Measurements from ENCODE around the gene BMP7.

BMP7 gene

DNA sequence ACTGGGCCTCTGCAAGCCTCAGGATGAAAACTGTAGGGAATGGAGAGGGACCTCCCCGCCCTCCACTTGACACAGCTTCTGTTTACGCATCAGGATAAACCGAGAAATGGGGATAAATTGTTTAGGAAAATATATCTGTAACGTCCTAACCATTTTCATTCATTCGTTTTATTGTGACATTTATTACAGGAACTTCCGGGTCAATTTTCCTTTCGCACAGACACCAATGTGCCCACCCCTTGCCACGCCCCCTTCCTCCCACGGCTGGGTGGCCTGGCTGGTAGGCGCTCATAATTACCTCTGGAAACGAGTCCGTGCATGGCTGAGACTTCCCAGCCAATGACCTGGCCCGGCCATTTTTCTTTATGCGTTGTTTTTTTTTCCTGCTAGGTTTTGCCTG is 96.1 kb downstream of the BMP7 start:
- TF ChIP-seq, protein P1, sequence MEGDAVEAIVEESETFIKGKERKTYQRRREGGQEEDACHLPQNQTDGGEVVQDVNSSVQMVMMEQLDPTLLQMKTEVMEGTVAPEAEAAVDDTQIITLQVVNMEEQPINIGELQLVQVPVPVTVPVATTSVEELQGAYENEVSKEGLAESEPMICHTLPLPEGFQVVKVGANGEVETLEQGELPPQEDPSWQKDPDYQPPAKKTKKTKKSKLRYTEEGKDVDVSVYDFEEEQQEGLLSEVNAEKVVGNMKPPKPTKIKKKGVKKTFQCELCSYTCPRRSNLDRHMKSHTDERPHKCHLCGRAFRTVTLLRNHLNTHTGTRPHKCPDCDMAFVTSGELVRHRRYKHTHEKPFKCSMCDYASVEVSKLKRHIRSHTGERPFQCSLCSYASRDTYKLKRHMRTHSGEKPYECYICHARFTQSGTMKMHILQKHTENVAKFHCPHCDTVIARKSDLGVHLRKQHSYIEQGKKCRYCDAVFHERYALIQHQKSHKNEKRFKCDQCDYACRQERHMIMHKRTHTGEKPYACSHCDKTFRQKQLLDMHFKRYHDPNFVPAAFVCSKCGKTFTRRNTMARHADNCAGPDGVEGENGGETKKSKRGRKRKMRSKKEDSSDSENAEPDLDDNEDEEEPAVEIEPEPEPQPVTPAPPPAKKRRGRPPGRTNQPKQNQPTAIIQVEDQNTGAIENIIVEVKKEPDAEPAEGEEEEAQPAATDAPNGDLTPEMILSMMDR (IDR thresholded peaks at IDR 0.05; ENCODE audit: extremely low read depth, missing control alignments) = no peak
- no peak for DNase-seq (ENCODE audit: low spot score)

DNA sequence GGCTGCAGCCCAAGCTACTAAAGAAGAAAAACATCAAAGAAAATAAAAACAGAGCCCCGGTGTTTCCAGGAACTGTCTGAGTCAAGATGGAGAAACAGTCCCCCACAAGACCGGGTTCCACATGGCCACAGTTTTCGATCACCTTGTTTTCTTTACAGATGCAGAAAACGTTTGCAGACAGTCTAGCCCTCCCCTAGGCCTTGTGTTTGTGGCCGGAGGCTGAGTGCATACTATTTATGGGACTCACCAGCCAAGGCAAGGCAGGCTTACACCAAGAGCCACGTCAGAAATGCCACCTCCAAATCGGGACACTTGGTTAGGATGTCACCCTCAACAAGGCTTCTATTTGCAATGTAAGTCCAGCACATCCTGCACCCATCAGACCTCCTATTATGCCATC is 97.3 kb downstream of the BMP7 start:
- TF ChIP-seq, protein P1 (IDR thresholded peaks at IDR 0.05; ENCODE audit: extremely low read depth, missing control alignments) = no peak
- DNase-seq (ENCODE audit: low spot score) = no peak

DNA sequence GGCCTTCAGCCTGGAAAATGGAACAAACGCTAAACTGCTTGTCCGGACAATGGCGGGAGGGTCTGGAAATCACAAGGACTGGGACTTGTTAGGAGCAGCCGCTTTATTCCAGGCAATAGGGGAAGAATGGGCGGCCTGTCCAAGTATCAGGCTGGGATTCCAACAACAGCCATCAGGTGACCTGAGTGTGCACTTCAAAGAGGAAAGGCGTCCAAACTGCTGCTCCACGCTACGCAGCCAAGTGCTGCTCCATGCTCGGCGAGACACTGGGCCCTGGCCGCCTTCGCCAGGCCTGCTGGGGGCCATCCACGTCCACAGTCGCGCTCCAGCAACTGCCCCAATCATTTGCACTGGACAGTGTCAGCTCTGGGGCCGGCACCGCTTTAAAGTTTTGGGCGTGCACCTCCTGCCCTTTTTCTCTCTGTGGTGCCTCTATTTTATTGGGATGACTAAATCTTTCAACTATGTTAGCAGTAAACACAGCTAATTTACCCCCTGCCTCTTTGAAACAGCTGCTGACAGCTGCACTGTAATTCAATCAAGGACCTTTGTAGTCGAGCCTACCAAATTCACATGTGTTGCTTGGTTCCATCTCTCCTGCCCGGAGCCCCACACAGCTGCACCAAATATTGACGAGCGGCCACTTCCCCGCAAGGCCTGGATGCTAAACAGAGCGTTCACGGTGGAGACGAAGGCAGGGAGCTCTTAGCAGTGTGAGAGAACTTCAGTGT is 98.3 kb downstream of the BMP7 start:
- no peak for DNase-seq (ENCODE audit: low spot score)
- TF ChIP-seq, protein P1 (IDR thresholded peaks at IDR 0.05; ENCODE audit: extremely low read depth, missing control alignments) = no peak

DNA sequence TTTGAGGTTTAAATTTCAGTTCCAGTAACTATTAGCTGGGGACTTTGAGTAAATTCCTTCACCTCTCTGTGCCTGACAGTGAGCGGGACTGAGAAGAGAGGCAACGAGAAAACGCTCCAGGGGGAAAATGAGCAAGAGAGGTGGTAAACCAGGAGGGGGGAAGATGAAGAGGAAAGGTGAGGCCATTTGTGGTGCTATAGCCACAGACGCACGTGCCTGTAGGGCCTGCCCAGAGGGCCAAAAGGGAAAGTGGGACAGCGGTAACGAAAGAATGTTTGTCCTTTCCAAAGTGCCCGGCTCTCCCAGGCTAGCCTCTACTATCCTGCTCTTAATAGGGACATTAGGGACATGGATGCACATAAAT is 99.2 kb downstream of the BMP7 start:
- no peak for DNase-seq (ENCODE audit: low spot score)
- TF ChIP-seq, protein P1 (IDR thresholded peaks at IDR 0.05; ENCODE audit: extremely low read depth, missing control alignments) = no peak

DNA sequence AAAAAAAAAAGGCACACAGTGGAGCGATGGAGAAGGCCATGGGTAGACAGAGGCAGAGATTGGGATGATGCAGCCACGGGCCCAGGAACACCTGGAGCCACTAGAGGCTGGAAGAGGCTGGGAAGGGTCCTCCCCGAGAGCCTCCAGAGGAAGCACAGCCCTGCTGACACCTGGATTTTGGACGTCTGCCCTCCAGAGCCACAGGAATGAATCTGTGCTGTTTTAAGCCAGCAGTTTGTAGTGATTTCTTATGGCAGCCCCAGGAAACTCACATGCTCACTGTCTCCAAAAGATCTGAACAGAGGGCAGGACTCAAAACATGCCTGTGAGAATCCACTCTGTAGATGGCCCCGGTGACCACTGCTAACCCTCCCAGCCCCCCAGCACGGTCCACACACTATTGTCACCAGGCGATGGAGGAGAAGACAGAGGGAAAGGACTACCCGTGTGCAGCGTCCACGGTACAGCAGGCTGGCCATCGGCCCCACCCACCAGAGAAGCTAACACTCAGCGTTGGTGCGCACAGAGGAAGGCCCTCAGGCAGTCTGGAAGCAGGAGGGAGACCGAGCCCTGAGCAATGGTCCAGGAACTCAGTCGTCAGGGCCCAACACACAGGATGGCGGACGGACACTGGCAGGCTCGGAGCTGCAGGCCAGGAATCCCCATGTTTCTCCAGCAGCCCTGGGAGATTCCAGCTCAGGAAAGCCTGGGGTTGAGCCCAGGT is 99.7 kb downstream of the BMP7 start:
- DNase-seq (ENCODE audit: low spot score) = no peak
- TF ChIP-seq, protein P1 (IDR thresholded peaks at IDR 0.05; ENCODE audit: extremely low read depth, missing control alignments) = no peak

DNA sequence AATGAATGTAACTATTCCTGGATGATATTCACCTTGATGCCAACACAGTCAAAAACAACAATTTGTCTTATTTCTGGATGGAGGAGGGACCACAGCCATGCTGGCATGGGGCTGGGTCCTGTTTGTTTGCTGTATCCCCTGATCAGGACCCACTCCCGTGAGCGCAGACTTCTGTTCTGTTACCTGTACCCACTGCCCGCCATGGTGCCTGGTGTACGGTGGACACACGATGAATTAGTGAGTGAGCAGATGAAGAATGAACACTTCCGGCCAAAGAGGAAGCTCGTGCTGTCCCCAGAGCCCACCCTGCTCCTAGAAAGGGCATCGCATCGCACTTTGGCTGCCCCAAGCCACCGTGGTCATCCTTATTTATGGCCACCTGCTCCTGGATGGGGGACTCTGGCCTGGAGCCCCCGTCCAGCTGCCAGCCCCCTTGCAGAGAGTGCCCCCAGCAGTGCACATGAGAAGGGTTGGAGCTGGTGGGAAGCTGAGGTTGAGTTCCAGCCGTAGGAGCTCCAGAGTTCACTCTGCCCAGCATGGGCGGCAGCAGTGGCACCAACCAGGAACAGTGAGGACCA is 100.9 kb downstream of the BMP7 start:
- TF ChIP-seq, protein P1 (IDR thresholded peaks at IDR 0.05; ENCODE audit: extremely low read depth, missing control alignments) = no peak
- DNase-seq (ENCODE audit: low spot score) = no peak

DNA sequence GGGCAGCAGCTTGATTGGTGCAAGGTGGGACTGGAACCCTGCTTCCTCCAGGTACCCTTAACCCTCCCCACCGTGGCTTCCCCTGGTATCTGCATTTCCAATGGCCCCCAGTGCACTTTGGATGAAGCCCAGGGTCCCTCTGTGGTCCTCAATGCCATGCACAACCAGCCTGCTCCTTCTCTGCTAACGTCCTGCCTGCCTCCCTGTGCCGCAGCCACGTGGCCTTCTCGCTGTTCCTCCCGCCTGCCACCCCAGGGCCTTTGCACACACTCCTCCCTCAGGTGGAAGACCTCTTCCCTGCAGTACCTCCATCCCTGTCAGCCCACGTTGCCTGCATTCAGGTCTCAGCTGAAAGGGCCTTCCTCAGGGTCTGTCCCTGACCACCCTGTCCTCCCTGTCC is 101.6 kb downstream of the BMP7 start:
- DNase-seq (ENCODE audit: low spot score) = no peak
- TF ChIP-seq, protein P1 (IDR thresholded peaks at IDR 0.05; ENCODE audit: extremely low read depth, missing control alignments) = no peak

Data from GM20000 (cell line).